ENCODE results near the gene PDPK1.
"Not testable (repeated sequence)": the region's sequence is repeated elsewhere in the genome, so short reads cannot be mapped to it uniquely, and the experiment has no call there.

The PDPK1 gene

GRCh38 chr16:2572704-2573103, 34.9 kb downstream of the PDPK1 start:
- not testable (repeated sequence) for H3K27ac ChIP-seq (ENCODE audit: low read depth, low read length); H3F3A ChIP-seq (ENCODE audit: control insufficient read depth, insufficient read depth); H3K79me2 ChIP-seq (ENCODE audit: control insufficient read depth, low read length); H3K9me2 ChIP-seq (replicated peaks; ENCODE audit: control insufficient read depth, low read length); H3K4me1 ChIP-seq (ENCODE audit: control insufficient read depth, low read length); H3K4me3 ChIP-seq (ENCODE audit: low read length); H3K36me3 ChIP-seq (ENCODE audit: control insufficient read depth, low read length); H3K9me3 ChIP-seq (ENCODE audit: control insufficient read depth, insufficient read depth, low read length); H3K4me2 ChIP-seq (ENCODE audit: low read length); H4K20me1 ChIP-seq (ENCODE audit: control insufficient read depth, insufficient read depth, low read depth, low read length); H3K27me3 ChIP-seq (ENCODE audit: control insufficient read depth, low read length)

DNA sequence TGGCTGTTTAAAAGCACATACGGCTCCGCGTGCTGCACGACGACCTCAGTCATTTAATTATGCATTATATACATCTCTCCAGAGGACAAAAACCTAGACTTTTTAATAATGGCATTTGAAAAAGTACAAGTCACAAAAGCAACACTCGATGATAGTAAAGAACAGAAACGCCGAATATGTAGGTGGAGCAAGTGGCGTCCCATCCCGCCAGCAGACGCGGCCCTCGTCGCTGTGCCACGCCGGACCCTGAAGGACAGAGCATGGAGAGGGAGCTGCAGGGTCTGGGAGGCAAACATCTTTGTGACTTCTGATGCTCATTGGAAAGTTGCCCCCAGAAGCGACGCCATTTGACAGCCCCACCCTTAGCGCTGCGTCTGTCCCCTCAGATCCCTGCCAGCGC, 38.0 kb downstream of the PDPK1 start:
- not testable (repeated sequence) for H3K4me3 ChIP-seq (ENCODE audit: low read length); H3K4me2 ChIP-seq (ENCODE audit: low read length); H3K27ac ChIP-seq (ENCODE audit: low read depth, low read length); H3F3A ChIP-seq (ENCODE audit: control insufficient read depth, insufficient read depth); H3K27me3 ChIP-seq (ENCODE audit: control insufficient read depth, low read length); H3K36me3 ChIP-seq (ENCODE audit: control insufficient read depth, low read length); H3K4me1 ChIP-seq (ENCODE audit: control insufficient read depth, low read length); H3K9me2 ChIP-seq (replicated peaks; ENCODE audit: control insufficient read depth, low read length); H4K20me1 ChIP-seq (ENCODE audit: control insufficient read depth, insufficient read depth, low read depth, low read length); H3K79me2 ChIP-seq (ENCODE audit: control insufficient read depth, low read length); H3K9me3 ChIP-seq (ENCODE audit: control insufficient read depth, insufficient read depth, low read length)

DNA sequence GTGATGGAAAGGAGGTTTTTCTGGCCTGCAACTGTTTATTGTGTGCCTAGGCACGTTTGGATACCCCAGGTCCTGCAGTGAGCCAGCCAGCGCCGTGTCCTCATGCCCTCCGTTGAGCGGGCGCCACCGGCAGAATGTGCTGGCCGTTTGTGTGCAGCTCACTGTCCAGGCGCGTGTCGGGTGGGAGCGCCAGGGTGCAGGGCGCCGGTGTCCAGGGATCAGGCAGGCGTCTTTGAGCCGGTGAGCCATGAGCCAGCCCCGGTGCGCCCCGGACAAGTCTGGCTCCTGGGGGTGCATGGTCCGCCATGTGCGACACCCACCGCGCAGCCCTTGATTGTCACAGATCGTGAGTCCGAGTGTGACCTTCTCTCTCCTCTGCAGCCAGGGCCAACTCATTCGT, 39.2 kb downstream of the PDPK1 start:
- H3K4me2 ChIP-seq (ENCODE audit: low read length); H3K4me1 ChIP-seq (ENCODE audit: control insufficient read depth, low read length); H3K79me2 ChIP-seq (ENCODE audit: control insufficient read depth, low read length); H3K27ac ChIP-seq (ENCODE audit: low read depth, low read length); H3K4me3 ChIP-seq (ENCODE audit: low read length); H3K27me3 ChIP-seq (ENCODE audit: control insufficient read depth, low read length); H3K9me2 ChIP-seq (replicated peaks; ENCODE audit: control insufficient read depth, low read length); H4K20me1 ChIP-seq (ENCODE audit: control insufficient read depth, insufficient read depth, low read depth, low read length); H3F3A ChIP-seq (ENCODE audit: control insufficient read depth, insufficient read depth); H3K36me3 ChIP-seq (ENCODE audit: control insufficient read depth, low read length); H3K9me3 ChIP-seq (ENCODE audit: control insufficient read depth, insufficient read depth, low read length): not testable (repeated sequence)

DNA sequence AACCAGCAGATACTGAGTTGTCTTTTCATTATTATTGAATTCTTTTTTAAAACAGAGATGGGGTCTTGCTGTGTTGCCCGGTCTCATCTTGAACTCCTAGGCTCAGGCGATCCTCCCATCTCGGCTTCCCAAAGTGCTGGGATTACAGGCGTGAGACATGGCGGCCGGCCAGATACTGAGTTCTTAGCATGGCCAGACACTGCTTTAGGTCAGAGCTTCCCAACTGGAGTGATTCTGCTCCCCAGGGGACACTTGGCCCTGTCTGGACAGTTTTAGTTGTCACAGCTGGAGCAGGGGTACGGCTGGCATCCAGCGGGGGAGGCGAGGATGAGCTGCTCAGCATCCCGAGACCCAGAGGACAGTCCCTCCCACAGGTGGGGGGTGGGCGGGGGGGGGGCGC, 41.1 kb downstream of the PDPK1 start:
- H3K4me2 ChIP-seq (ENCODE audit: low read length); H3K4me3 ChIP-seq (ENCODE audit: low read length); H3K79me2 ChIP-seq (ENCODE audit: control insufficient read depth, low read length); H3K9me2 ChIP-seq (replicated peaks; ENCODE audit: control insufficient read depth, low read length); H3K27me3 ChIP-seq (ENCODE audit: control insufficient read depth, low read length); H3K36me3 ChIP-seq (ENCODE audit: control insufficient read depth, low read length); H3F3A ChIP-seq (ENCODE audit: control insufficient read depth, insufficient read depth); H4K20me1 ChIP-seq (ENCODE audit: control insufficient read depth, insufficient read depth, low read depth, low read length); H3K4me1 ChIP-seq (ENCODE audit: control insufficient read depth, low read length); H3K9me3 ChIP-seq (ENCODE audit: control insufficient read depth, insufficient read depth, low read length); H3K27ac ChIP-seq (ENCODE audit: low read depth, low read length): not testable (repeated sequence)

DNA sequence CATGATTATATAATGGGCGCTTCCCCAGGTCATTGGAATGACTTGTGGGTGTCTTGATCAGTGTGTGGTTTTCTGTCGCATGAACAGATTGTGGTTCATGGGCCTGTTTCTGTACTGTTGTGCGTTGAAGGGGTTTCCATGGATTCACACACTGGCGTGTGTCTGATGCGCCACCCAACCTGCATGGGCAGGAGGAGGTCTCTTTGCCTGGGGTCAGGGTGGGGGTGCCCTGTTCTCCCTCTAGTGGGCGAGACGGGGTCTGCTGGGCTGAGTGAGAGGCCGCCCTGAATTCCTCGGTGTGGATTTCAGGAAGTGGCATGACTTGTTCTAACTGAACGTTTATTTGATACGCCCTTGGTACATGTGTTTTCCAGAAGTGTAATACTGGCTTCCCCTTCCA, 42.3 kb downstream of the PDPK1 start:
- not testable (repeated sequence) for H3K4me2 ChIP-seq (ENCODE audit: low read length); H3K36me3 ChIP-seq (ENCODE audit: control insufficient read depth, low read length); H3K4me1 ChIP-seq (ENCODE audit: control insufficient read depth, low read length); H3K27ac ChIP-seq (ENCODE audit: low read depth, low read length); H3K27me3 ChIP-seq (ENCODE audit: control insufficient read depth, low read length); H3K4me3 ChIP-seq (ENCODE audit: low read length); H3K9me2 ChIP-seq (replicated peaks; ENCODE audit: control insufficient read depth, low read length); H3K79me2 ChIP-seq (ENCODE audit: control insufficient read depth, low read length); H3K9me3 ChIP-seq (ENCODE audit: control insufficient read depth, insufficient read depth, low read length); H4K20me1 ChIP-seq (ENCODE audit: control insufficient read depth, insufficient read depth, low read depth, low read length); H3F3A ChIP-seq (ENCODE audit: control insufficient read depth, insufficient read depth)

DNA sequence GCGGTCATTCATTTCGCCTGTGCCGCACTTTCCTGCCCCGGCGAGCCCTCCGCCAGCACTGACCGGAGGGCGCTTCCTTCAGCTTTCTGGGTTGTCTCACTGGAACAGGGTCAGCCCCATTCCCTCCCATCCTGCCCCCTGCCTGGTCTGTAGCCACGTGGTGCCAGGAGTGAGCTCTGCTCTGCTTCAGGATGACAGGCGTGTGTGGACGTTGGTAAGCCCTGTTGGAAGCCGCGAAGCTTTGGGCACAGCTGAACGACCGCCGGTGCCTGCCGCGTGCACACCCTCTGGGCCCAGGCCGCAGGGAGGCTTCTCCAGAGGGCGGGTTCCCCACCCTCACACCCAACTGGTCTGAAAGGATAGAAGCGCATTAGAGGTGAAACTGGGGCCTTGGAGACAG, 43.0 kb downstream of the PDPK1 start:
- not testable (repeated sequence) for H3K36me3 ChIP-seq (ENCODE audit: control insufficient read depth, low read length); H3K79me2 ChIP-seq (ENCODE audit: control insufficient read depth, low read length); H4K20me1 ChIP-seq (ENCODE audit: control insufficient read depth, insufficient read depth, low read depth, low read length); H3K9me3 ChIP-seq (ENCODE audit: control insufficient read depth, insufficient read depth, low read length); H3K4me1 ChIP-seq (ENCODE audit: control insufficient read depth, low read length); H3K4me2 ChIP-seq (ENCODE audit: low read length); H3F3A ChIP-seq (ENCODE audit: control insufficient read depth, insufficient read depth); H3K9me2 ChIP-seq (replicated peaks; ENCODE audit: control insufficient read depth, low read length); H3K27ac ChIP-seq (ENCODE audit: low read depth, low read length); H3K27me3 ChIP-seq (ENCODE audit: control insufficient read depth, low read length); H3K4me3 ChIP-seq (ENCODE audit: low read length)
